ENCODE results near the gene MEF2B.
"Not testable (repeated sequence)": the region's sequence is repeated elsewhere in the genome, so short reads cannot be mapped to it uniquely, and the experiment has no call there.

DNA sequence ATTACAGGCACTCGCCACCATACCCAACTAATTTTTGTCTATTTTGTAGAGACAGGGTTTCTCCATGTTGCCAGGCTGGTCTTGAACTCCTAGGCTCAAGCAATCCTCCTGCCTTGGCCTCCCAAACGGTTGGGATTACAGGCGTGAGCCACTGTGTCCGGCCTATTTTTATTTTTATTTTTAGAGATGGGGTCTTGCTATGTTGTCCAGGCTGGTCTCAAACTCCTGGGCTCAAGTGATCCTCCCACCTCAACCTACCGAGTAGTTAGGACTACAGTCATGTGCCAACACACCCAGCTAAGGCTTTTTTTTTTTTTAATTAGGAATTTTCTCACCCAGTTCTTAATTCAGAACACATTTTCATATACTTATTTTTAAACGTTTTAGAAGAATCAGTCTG is 34.4 kb downstream of the MEF2B start:
- TF ChIP-seq, protein P1, sequence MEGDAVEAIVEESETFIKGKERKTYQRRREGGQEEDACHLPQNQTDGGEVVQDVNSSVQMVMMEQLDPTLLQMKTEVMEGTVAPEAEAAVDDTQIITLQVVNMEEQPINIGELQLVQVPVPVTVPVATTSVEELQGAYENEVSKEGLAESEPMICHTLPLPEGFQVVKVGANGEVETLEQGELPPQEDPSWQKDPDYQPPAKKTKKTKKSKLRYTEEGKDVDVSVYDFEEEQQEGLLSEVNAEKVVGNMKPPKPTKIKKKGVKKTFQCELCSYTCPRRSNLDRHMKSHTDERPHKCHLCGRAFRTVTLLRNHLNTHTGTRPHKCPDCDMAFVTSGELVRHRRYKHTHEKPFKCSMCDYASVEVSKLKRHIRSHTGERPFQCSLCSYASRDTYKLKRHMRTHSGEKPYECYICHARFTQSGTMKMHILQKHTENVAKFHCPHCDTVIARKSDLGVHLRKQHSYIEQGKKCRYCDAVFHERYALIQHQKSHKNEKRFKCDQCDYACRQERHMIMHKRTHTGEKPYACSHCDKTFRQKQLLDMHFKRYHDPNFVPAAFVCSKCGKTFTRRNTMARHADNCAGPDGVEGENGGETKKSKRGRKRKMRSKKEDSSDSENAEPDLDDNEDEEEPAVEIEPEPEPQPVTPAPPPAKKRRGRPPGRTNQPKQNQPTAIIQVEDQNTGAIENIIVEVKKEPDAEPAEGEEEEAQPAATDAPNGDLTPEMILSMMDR (IDR thresholded peaks at IDR 0.05; ENCODE audit: insufficient read depth, low read length, poor library complexity, severe bottlenecking), result not testable (repeated sequence)
- not testable (repeated sequence) for TF ChIP-seq EZH2phosphoT487 (conservative IDR thresholded peaks at IDR 0.05; ENCODE audit: low read length)

Measured in SU-DHL-6 (cell line).